Coronary artery (tissue), 2 donors: ENCODE data around the gene C14orf93.

ENCODE experiments used
- DNase-seq: peaks from one replicate; pipeline ENCODE4 v3.0.0-alpha.2; 2017; ENCODE audit warnings: low spot score
- H3K27ac ChIP-seq, 2 donors: fragments of 200-600 bp; sonication (generic); one replicate each; pipeline ENCODE4 v1.5.1; 2016 to 2019
- H3K4me3 ChIP-seq: fragments of 200-600 bp; sonication (generic); 2 replicates; pipeline ENCODE4 v1.5.1; 2016; ENCODE audit warnings: mild to moderate bottlenecking, moderate library complexity
- TF ChIP-seq, protein P1 (sequence below): fragments of 200-600 bp; sonication (generic); IDR thresholded peaks from one replicate; pipeline ENCODE4 v1.5.1; 2019; ENCODE audit warnings: antibody characterized with exemption

The C14orf93 gene

DNA sequence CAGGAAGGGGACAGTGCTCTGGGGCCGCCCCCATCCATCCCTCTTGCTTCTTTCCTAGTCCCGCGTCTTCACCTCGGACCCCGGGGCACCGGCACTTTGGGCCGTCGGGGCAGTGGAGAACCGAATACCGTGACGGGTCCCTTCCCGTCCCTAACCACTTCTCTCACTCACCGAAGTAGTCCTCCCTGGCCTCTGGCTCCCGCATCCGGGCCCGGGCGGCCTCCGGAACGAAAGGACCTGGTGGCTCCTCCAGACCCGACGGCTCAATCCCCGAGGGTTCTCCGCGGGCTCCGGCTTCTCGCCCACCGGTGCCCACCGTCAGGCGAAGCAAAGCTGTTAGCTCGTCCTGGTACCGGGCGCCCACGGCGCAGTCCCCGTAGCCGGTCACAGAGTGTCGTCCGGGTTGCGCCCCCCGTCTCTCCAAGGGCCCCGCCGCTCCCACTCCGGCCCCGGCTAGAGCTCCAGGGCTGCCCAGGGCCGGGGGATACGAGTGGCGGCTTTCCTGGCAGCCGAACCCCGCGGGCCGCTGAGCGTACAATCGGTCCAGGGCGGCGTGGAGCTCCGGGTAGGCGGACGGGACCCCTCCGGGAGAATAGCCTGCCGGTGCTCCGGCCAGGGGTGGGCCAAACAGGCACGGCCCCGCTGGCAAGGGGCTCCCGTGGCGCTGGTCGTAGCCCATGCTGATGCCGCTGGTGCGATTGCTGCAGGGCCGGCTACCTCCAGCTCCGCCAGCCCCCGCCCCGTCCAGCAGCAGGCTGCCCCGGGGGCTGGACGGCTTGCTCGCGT lies 28.7 kb downstream of the C14orf93 start:
- peak overlapping the region; percentile 67 to 95 for H3K27ac ChIP-seq

DNA sequence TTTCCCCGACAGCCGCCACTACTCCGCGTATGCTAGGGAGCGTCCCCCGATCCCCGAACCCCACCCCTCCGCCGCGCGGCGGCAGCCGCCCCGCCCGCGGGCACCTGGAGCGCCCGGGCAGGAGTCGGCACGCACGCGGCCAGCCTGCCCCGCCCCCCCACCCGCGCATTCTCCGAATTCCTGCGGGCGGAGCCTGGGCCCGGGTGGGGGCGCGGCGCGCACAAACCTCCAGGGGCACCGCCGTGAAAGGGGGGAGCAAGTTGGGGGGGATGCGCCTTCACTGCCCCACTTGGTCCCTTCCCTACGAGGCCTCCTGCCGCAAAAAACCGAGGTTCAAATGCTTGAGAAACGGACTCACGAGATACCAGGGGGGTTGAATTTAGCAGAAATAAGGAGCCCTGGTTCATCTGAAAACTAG lies 29.3 kb downstream of the C14orf93 start:
- Histone ChIP-seq H3K4me3 (peak overlapping the region; percentile 94), H3K27ac (peak overlapping the region; percentile 67 to 95)
- no peak for DNase-seq
- TF ChIP-seq, protein P1, sequence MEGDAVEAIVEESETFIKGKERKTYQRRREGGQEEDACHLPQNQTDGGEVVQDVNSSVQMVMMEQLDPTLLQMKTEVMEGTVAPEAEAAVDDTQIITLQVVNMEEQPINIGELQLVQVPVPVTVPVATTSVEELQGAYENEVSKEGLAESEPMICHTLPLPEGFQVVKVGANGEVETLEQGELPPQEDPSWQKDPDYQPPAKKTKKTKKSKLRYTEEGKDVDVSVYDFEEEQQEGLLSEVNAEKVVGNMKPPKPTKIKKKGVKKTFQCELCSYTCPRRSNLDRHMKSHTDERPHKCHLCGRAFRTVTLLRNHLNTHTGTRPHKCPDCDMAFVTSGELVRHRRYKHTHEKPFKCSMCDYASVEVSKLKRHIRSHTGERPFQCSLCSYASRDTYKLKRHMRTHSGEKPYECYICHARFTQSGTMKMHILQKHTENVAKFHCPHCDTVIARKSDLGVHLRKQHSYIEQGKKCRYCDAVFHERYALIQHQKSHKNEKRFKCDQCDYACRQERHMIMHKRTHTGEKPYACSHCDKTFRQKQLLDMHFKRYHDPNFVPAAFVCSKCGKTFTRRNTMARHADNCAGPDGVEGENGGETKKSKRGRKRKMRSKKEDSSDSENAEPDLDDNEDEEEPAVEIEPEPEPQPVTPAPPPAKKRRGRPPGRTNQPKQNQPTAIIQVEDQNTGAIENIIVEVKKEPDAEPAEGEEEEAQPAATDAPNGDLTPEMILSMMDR: no peak

More for the DNA sequence above, 28.7 kb downstream of the C14orf93 start:
- TF ChIP-seq, protein P1: no peak
- H3K4me3 ChIP-seq: peak overlapping the region; percentile 94
- DNase-seq: no peak

DNA sequence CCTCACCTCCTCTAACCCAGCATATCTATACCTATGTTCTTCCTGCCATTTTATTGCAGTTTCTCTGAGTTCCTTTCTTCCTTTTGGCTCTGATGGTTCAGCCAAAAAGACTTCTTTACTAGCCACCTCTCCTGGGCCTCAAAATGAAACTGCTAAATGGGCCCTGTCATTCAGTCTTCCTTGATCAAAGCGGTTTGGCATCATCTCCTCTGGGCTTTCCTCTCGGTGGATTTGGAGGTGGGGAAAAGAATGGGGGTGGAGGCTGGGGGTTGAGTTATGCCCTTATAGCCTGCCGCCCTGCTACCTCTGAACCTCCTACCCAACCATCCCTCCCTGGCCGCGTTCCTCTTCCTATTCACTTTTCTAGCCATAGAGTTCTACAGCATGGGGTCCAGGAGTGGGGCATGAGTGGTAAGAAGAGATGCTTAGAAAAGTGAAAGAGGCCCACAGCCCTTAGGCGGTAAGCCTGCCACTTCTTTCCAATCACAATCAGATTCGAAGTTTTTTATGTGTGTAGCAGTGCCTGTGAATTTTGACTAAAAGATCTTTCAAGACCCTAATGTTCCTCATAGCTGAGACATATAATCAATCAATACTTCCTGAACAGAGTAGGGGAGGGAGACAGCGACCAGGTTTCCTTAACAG lies 30.1 kb downstream of the C14orf93 start:
- no peak for DNase-seq
- TF ChIP-seq, protein P1: no peak
- Histone ChIP-seq H3K27ac (peak overlapping the region; percentile 67 to 95), H3K4me3 (peak overlapping the region; percentile 94)

DNA sequence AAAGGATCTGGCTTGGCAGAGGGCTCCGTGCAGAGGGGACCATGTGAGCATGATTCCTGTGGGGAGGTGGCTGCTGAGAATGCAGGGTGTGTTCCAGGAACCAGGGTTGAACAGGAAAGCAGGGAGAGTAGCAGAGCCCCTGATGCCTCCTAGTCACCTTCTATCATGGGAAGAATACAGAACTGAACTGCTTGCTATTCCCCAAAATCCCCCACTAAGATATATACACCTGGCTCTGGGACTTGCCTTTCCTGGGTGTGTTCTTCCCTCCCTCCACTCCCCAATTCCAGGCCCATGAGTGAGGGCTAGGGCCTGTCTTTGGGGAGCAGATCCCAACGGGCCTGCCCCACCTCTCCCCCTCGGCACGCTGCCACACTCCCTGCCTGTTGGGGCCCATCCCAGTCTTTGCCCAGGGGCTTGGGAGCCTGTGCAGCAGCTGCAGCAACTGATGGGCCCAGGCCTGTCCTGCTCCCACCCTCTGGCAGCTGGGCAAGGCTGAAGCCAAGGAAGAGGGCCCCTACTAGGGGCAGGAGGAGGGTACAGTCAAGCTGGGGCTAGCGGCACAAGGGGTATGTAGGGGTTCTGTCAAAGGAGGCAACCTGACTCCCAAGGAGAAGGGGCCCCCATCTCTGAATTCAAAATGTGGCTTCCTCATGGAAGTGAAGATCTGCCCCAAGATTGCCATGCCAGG lies 30.8 kb downstream of the C14orf93 start:
- DNase-seq: no peak
- TF ChIP-seq, protein P1: no peak
- Histone ChIP-seq H3K27ac (peak overlapping the region; percentile 67 to 95), H3K4me3 (peak overlapping the region; percentile 18)

DNA sequence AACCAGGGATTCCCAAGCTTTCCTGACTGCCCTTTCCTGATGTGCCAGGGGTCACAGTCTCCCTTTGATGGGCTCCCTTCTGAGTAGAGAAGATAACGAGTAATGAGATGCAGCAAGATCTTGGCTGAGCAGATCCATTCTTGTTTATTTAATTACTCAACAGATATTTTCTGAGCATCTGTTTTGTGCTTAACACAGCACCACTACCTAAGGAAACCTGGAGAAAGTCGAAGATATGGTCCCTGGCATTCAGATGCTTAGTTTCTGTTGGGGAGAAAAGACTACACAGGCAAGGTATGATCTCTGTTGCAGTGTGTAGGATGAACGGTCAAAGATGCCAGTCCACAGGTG lies 31.5 kb downstream of the C14orf93 start:
- Histone ChIP-seq H3K4me3 (no peak overlapping the region), H3K27ac (peak overlapping the region; percentile 67 to 95)
- TF ChIP-seq, protein P1: no peak
- no peak for DNase-seq

DNA sequence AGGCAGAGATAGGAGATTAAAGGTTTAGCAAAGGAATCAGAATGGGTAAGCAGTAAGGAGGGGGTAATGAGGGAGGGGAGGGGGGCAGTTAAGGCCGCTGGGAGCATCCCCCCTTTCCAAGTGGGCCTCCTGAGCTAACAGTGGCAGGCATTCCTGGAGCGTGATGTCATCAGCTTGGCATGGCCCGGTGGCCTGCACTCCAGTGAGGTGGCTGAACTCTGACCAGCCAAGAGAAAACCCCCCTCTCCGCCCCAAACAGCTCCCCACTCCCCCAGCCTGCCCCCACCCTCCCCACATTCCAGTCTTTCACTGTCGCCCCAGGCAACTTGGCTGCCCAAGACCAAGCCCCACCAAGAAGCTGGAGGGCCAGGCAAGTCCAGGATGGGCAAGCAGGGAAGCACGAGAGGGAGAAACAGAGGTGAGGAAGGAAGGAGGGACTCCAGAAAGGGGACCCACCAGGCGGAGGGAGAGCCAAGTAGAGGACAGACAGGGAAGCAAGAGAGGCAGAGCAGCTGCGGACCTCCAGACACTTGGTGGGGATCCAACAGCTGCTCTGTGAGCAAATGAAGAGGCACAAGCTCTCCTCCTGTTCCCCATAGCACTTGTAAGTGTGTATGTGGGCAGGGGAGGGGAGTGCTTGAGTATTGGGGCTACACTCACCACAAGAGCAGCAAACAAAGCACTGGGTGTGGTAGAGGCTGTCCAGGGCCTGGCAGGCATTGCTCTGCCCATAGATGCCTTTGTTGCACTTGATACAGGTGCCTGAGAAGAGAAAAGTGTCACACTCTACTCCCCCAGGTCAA lies 32.1 kb downstream of the C14orf93 start:
- DNase-seq: peak; percentile 82
- H3K4me3 ChIP-seq: peak overlapping the region; percentile 24
- TF ChIP-seq, protein P1: no peak
- peak overlapping the region; percentile 67 to 95 for H3K27ac ChIP-seq
